ENCODE results near the gene DNAH8. TPM values are rescaled to one million over a fixed set of nuclear protein-coding genes. Genes with fewer than 3 reads are reported as not detected.
"Not testable (repeated sequence)": the region's sequence is repeated elsewhere in the genome, so short reads cannot be mapped to it uniquely, and the experiment has no call there.

The DNAH8 gene
- total RNA-seq, 2 experiments from 2014 or later = 0.03 to 0.05 TPM

- no peak overlapping the region for H3K4me3 Mint-ChIP-seq
- ChIA-PET POLR2A (no interaction called here), CTCF (no interaction called here)
- H3K4me1 Mint-ChIP-seq = peaks cover 23% of the 10 kb centered on the region
- H3K9me3 Mint-ChIP-seq = no peaks in the 10 kb centered on the region
- no peak overlapping the region for H3K27ac Mint-ChIP-seq
- no peaks in the 10 kb centered on the region for H3K27me3 Mint-ChIP-seq
- no peak for DNase-seq
- H3K36me3 Mint-ChIP-seq (ENCODE audit: low read depth) = no peaks in the 10 kb centered on the region
Measured at GRCh38 chr6:38877721-38878120, 162.6 kb downstream of the DNAH8 start.

- DNase-seq = no peak
- no peak overlapping the region for H3K27ac Mint-ChIP-seq
- no peaks in the 10 kb centered on the region for H3K9me3 Mint-ChIP-seq
- no peaks in the 10 kb centered on the region for H3K27me3 Mint-ChIP-seq
- ChIA-PET POLR2A (interaction anchor here (0.9 kb wide), 1 partner anchor 25 kb away, joined by 3 read pairs; no protein-coding TSS in a partner anchor), CTCF (no interaction called here)
- H3K4me1 Mint-ChIP-seq = peaks cover 3% of the 10 kb centered on the region
- H3K4me3 Mint-ChIP-seq = no peak overlapping the region
- no peaks in the 10 kb centered on the region for H3K36me3 Mint-ChIP-seq (ENCODE audit: low read depth)
Measured at GRCh38 chr6:38882157-38882556, 167.0 kb downstream of the DNAH8 start.

- Mint-ChIP-seq H3K4me1 (no peaks in the 10 kb centered on the region), H3K27ac (no peak overlapping the region), H3K27me3 (peaks cover 11% of the 10 kb centered on the region), H3K36me3 (ENCODE audit: low read depth) (no peaks in the 10 kb centered on the region), H3K9me3 (no peaks in the 10 kb centered on the region), H3K4me3 (no peak overlapping the region)
- POLR2A ChIA-PET = no interaction called here
- DNase-seq = no peak
- CTCF ChIA-PET = no interaction called here
Measured at GRCh38 chr6:38897507-38897906, 182.4 kb downstream of the DNAH8 start.

GRCh38 chr6:38901802-38902522 is 186.9 kb downstream of the DNAH8 start:
- H3K36me3 Mint-ChIP-seq (ENCODE audit: low read depth) = no peaks in the 10 kb centered on the region
- no peaks in the 10 kb centered on the region for H3K9me3 Mint-ChIP-seq
- peaks cover 5% of the 10 kb centered on the region for H3K4me1 Mint-ChIP-seq
- H3K4me3 Mint-ChIP-seq = no peak overlapping the region
- ChIA-PET CTCF (no interaction called here), POLR2A (no interaction called here)
- H3K27ac Mint-ChIP-seq = no peak overlapping the region
- DNase-seq = no peak
- H3K27me3 Mint-ChIP-seq = no peaks in the 10 kb centered on the region

GRCh38 chr6:38906582-38906981 is 191.5 kb downstream of the DNAH8 start:
- ChIA-PET POLR2A (no interaction called here), CTCF (no interaction called here)
- H3K4me3 Mint-ChIP-seq = no peak overlapping the region
- peaks cover 5% of the 10 kb centered on the region for H3K4me1 Mint-ChIP-seq
- no peak for DNase-seq
- no peaks in the 10 kb centered on the region for H3K9me3 Mint-ChIP-seq
- H3K36me3 Mint-ChIP-seq (ENCODE audit: low read depth) = no peaks in the 10 kb centered on the region
- no peak overlapping the region for H3K27ac Mint-ChIP-seq
- H3K27me3 Mint-ChIP-seq = no peaks in the 10 kb centered on the region

GRCh38 chr6:38907264-38907663 is 192.2 kb downstream of the DNAH8 start:
- CTCF ChIA-PET = no interaction called here
- DNase-seq = no peak
- Mint-ChIP-seq H3K27me3 (no peaks in the 10 kb centered on the region), H3K4me3 (no peak overlapping the region), H3K27ac (no peak overlapping the region), H3K36me3 (ENCODE audit: low read depth) (no peaks in the 10 kb centered on the region), H3K4me1 (peaks cover 5% of the 10 kb centered on the region), H3K9me3 (no peaks in the 10 kb centered on the region)
- POLR2A ChIA-PET = interaction anchor here (1.1 kb wide), 1 partner anchor 25 kb away, joined by 3 read pairs; no protein-coding TSS in a partner anchor

GRCh38 chr6:38909015-38909730 is 194.1 kb downstream of the DNAH8 start:
- POLR2A ChIA-PET = no interaction called here
- CTCF ChIA-PET = no interaction called here
- Mint-ChIP-seq H3K4me1 (peaks cover 5% of the 10 kb centered on the region), H3K36me3 (ENCODE audit: low read depth) (no peaks in the 10 kb centered on the region), H3K9me3 (no peaks in the 10 kb centered on the region), H3K27ac (no peak overlapping the region), H3K27me3 (no peaks in the 10 kb centered on the region), H3K4me3 (no peak overlapping the region)
- no peak for DNase-seq

- Mint-ChIP-seq H3K4me3 (no peak overlapping the region), H3K9me3 (no peaks in the 10 kb centered on the region), H3K27me3 (no peaks in the 10 kb centered on the region), H3K4me1 (peaks cover 5% of the 10 kb centered on the region), H3K27ac (no peak overlapping the region), H3K36me3 (ENCODE audit: low read depth) (no peaks in the 10 kb centered on the region)
- POLR2A ChIA-PET = no interaction called here
- no peak for DNase-seq
- CTCF ChIA-PET = no interaction called here
Measured at GRCh38 chr6:38910207-38910606, 195.1 kb downstream of the DNAH8 start.

- Mint-ChIP-seq H3K36me3 (ENCODE audit: low read depth) (no peaks in the 10 kb centered on the region), H3K9me3 (no peaks in the 10 kb centered on the region), H3K4me1 (no peaks in the 10 kb centered on the region), H3K4me3 (no peak overlapping the region), H3K27me3 (no peaks in the 10 kb centered on the region), H3K27ac (no peak overlapping the region)
- DNase-seq = no peak
- ChIA-PET CTCF (no interaction called here), POLR2A (no interaction called here)
Measured at GRCh38 chr6:38912378-38912777, 197.3 kb downstream of the DNAH8 start.

- ChIA-PET POLR2A (no interaction called here), CTCF (no interaction called here)
- no peaks in the 10 kb centered on the region for H3K27me3 Mint-ChIP-seq
Measured at GRCh38 chr6:38915205-38915925, 200.3 kb downstream of the DNAH8 start.

GRCh38 chr6:38921540-38921939 is 206.4 kb downstream of the DNAH8 start:
- H3K36me3 Mint-ChIP-seq (ENCODE audit: low read depth); H3K27me3 Mint-ChIP-seq; H3K9me3 Mint-ChIP-seq; CTCF ChIA-PET; H3K27ac Mint-ChIP-seq; DNase-seq; H3K4me1 Mint-ChIP-seq; POLR2A ChIA-PET; H3K4me3 Mint-ChIP-seq: not testable (repeated sequence)

More at GRCh38 chr6:38915205-38915925, 200.3 kb downstream of the DNAH8 start:
- H3K27ac Mint-ChIP-seq = no peak overlapping the region
- no peak for DNase-seq
- no peaks in the 10 kb centered on the region for H3K9me3 Mint-ChIP-seq
- no peaks in the 10 kb centered on the region for H3K4me1 Mint-ChIP-seq
- H3K4me3 Mint-ChIP-seq = no peak overlapping the region
- no peaks in the 10 kb centered on the region for H3K36me3 Mint-ChIP-seq (ENCODE audit: low read depth)

GRCh38 chr6:38924791-38925509 is 209.8 kb downstream of the DNAH8 start:
- Mint-ChIP-seq H3K36me3 (ENCODE audit: low read depth) (no peaks in the 10 kb centered on the region), H3K9me3 (no peaks in the 10 kb centered on the region), H3K4me3 (no peak overlapping the region), H3K27ac (no peak overlapping the region), H3K4me1 (peaks cover 1% of the 10 kb centered on the region), H3K27me3 (peaks cover 19% of the 10 kb centered on the region)
- ChIA-PET POLR2A (no interaction called here), CTCF (no interaction called here)
- no peak for DNase-seq

- no peaks in the 10 kb centered on the region for H3K4me1 Mint-ChIP-seq
- H3K27me3 Mint-ChIP-seq = peaks cover 26% of the 10 kb centered on the region
- no peak for DNase-seq
- no peak overlapping the region for H3K27ac Mint-ChIP-seq
- no peaks in the 10 kb centered on the region for H3K9me3 Mint-ChIP-seq
- CTCF ChIA-PET = interaction anchor here (0.7 kb wide), 1 partner anchor 1231 kb away, joined by 3 read pairs; no protein-coding TSS in a partner anchor
- H3K36me3 Mint-ChIP-seq (ENCODE audit: low read depth) = no peaks in the 10 kb centered on the region
- H3K4me3 Mint-ChIP-seq = no peak overlapping the region
- POLR2A ChIA-PET = no interaction called here
Measured at GRCh38 chr6:38929560-38929959, 214.4 kb downstream of the DNAH8 start.

Measured in activated CD4-positive, alpha-beta memory T cell treated with anti-CD3 and anti-CD28 coated beads, Interleukin-2, amount 10 ng/mL, durations not matched to agents 7 days and 5 days (primary cell).